ENCODE measurements around the gene RAX2. TPM values are rescaled to one million over a fixed set of nuclear protein-coding genes. Genes with fewer than 3 reads are reported as not detected.

Gene RAX2
- total and polyA plus RNA-seq, 9 of the 15 experiments (the other 6 are each of a cell fraction or from before 2014, with no cell fraction given) = not detected

- DNase-seq (ENCODE audit: extremely low read depth in 1 of 4, low spot score in 3 of 4) (no peak), ATAC-seq (no peak), FAIRE-seq (no peak)
- Histone ChIP-seq H3K9me1 (ENCODE audit: control insufficient read depth, insufficient read depth, low read length) (no peaks in the 10 kb centered on the region), H3K27ac (ENCODE audit: extremely low read depth, low read depth, low read length) (no peak overlapping the region), H4K20me1 (replicated peaks; ENCODE audit: control insufficient read depth, insufficient read depth, low read length) (no peaks in the 10 kb centered on the region), H3K4me3 (no peak overlapping the region), H3K79me2 (ENCODE audit: control insufficient read depth, insufficient read depth, low read length) (no peaks in the 10 kb centered on the region), H3K4me1 (replicated peaks in 1 of 2; ENCODE audit: control insufficient read depth in 2 of 2, insufficient read depth in 2 of 2, low read length in 2 of 2) (peaks cover 5 to 28% of the 10 kb centered on the region in 2 experiments; a peak in 4 of 5 replicates), H3K27me3 (ENCODE audit: control insufficient read depth in 2 of 2, insufficient read depth in 2 of 2, low read length in 2 of 2) (peaks cover 0 to 6% of the 10 kb centered on the region in 2 experiments; a peak in 1 of 5 replicates), H3K9me3 (replicated peaks; ENCODE audit: control insufficient read depth, insufficient read depth, low read depth, low read length) (0 out of 2 replicates have a peak, but pooled peaks cover 2% of the 10 kb centered on the region), H3K4me2 (ENCODE audit: insufficient read depth, low read length) (no peak overlapping the region), H2AFZ (ENCODE audit: low read depth, low read length) (no peak overlapping the region), H3K36me3 (ENCODE audit: control insufficient read depth, insufficient read depth, low read length) (no peaks in the 10 kb centered on the region), H3K9ac (ENCODE audit: insufficient read depth in 1 of 2, low read depth in 2 of 2, low read length in 2 of 2) (no peak overlapping the region)
- BruUV-seq (replicated peaks) = no TSS peak
- POLR2A ChIA-PET = no interaction called here
- intact Hi-C loops (cut with micrococcal nuclease) = no loop called here
- CTCF ChIA-PET (ENCODE audit: low intra/inter-chr PET ratio) = no interaction called here
- in situ Hi-C loops (cut with MboI) = no loop called here
- 69% methylated on average over 1 of the region's 1 CpG for WGBS (ENCODE audit: insufficient coverage, low coverage, missing lambda C conversion rate)
- no peak for TF ChIP-seq TAF9B (IDR thresholded peaks at IDR 0.05; ENCODE audit: partially characterized antibody)
- TF ChIP-seq NELFE (IDR thresholded peaks at IDR 0.05; ENCODE audit: insufficient read depth, insufficient read length) = no peak
- TF ChIP-seq BRF1 (IDR thresholded peaks at IDR 0.05; ENCODE audit: borderline replicate concordance, extremely low read depth, insufficient read length) = no peak
- peak; percentile 84; the same call in 1 of the 2 replicates for TF ChIP-seq PHF21A (IDR thresholded peaks at IDR 0.05; ENCODE audit: borderline replicate concordance, low read depth)
- TF ChIP-seq ZNF165 (CRISPR knock-in tag; IDR thresholded peaks at IDR 0.05; ENCODE audit: borderline replicate concordance) = no peak
- TF ChIP-seq PRDM10 (IDR thresholded peaks at IDR 0.05; ENCODE audit: partially characterized antibody) = no peak
- TF ChIP-seq POLR2A (conservative IDR thresholded peaks at IDR 0.05) = no peak
- no peak for TF ChIP-seq L3MBTL2 (IDR thresholded peaks at IDR 0.05)
- TF ChIP-seq ZSCAN29 (IDR thresholded peaks at IDR 0.05) = peak; percentile 67; the same call in 1 of the 2 replicates
- no peak for TF ChIP-seq PHB (CRISPR knock-in tag; IDR thresholded peaks at IDR 0.05)
- no peak for TF ChIP-seq ZBTB26 (CRISPR knock-in tag; IDR thresholded peaks at IDR 0.05)
- peak; percentile 100 for TF ChIP-seq MIER1 (IDR thresholded peaks at IDR 0.05; ENCODE audit: low read depth)
- TF ChIP-seq TBL1XR1 (IDR thresholded peaks at IDR 0.05; ENCODE audit: low read length in 2 of 2) = no peak
- no peak for TF ChIP-seq DEAF1 (CRISPR knock-in tag; IDR thresholded peaks at IDR 0.05)
- TF ChIP-seq ATF4 (CRISPR knock-in tag; IDR thresholded peaks at IDR 0.05) = no peak
- no peak for TF ChIP-seq ZNF12 (CRISPR knock-in tag; IDR thresholded peaks at IDR 0.05)
Observed at GRCh38 chr19:3732108-3732507, 39.9 kb downstream of the RAX2 start.

Data from K562 (cell line).